Hepatocyte (in vitro differentiated cells): ENCODE data around the gene DDX11.
"Not testable (repeated sequence)": the region's sequence is repeated elsewhere in the genome, so short reads cannot be mapped to it uniquely, and the experiment has no call there.

Experiments
- EZH2 ChIP-seq: fragments of 200-600 bp; sonication (generic); IDR thresholded peaks from 2 replicates; pipeline ENCODE4 v1.6.1; 2016; ENCODE audit warnings: antibody characterized with exemption, mild to moderate bottlenecking, borderline replicate concordance
- EZH2phosphoT487 ChIP-seq: fragments of 200-600 bp; sonication (generic); IDR thresholded peaks from one replicate; pipeline ENCODE4 v1.6.1; 2018; ENCODE audit warnings: antibody characterized with exemption, mild to moderate bottlenecking, low read depth, moderate library complexity; ENCODE audit not compliant: unreplicated experiment, severe bottlenecking
- TF ChIP-seq, protein P1 (sequence below): fragments of 200-600 bp; sonication (generic); IDR thresholded peaks from 2 replicates; pipeline ENCODE4 v1.5.1; 2016; ENCODE audit warnings: antibody characterized with exemption, mild to moderate bottlenecking; ENCODE audit not compliant: poor library complexity

GRCh38 chr12:31053944-31054343 is 19.7 kb upstream of the DDX11 start:
- TF ChIP-seq, protein P1, sequence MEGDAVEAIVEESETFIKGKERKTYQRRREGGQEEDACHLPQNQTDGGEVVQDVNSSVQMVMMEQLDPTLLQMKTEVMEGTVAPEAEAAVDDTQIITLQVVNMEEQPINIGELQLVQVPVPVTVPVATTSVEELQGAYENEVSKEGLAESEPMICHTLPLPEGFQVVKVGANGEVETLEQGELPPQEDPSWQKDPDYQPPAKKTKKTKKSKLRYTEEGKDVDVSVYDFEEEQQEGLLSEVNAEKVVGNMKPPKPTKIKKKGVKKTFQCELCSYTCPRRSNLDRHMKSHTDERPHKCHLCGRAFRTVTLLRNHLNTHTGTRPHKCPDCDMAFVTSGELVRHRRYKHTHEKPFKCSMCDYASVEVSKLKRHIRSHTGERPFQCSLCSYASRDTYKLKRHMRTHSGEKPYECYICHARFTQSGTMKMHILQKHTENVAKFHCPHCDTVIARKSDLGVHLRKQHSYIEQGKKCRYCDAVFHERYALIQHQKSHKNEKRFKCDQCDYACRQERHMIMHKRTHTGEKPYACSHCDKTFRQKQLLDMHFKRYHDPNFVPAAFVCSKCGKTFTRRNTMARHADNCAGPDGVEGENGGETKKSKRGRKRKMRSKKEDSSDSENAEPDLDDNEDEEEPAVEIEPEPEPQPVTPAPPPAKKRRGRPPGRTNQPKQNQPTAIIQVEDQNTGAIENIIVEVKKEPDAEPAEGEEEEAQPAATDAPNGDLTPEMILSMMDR: peak; percentile 34
- TF ChIP-seq EZH2, EZH2phosphoT487: not testable (repeated sequence)
